NCI-H1092 treated with DMSO at 0.1 percent for 48 hours (cell line): ENCODE results near the gene SEMA4C.
"Not testable (repeated sequence)": the region's sequence is repeated elsewhere in the genome, so short reads cannot be mapped to it uniquely, and the experiment has no call there.

ENCODE experiments used
- DNase-seq: peaks from one replicate; lab custom pipeline; 2025; lab: John Stamatoyannopoulos, UW

Gene SEMA4C

DNA sequence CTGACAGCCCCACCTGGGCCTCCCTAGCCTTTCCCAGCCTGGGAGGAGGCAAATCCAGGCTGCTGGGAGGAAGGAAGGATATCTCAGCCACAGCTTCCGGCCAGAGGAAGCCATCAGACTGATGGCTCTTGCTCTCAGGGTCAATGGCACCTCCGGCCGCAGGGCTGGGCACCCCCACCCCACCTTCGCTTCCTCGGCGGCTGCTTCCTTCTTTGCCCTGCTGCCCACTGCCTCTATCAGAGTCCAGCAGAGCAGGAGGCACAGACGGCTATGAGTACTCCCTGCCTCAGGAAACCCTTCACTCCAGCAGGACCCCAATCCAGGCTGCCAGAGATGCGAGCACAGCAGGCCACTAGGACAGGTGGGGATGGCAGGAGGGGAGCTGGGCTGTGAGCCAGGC, 3.3 kb downstream of the SEMA4C start:
- DNase-seq = no peak

DNA sequence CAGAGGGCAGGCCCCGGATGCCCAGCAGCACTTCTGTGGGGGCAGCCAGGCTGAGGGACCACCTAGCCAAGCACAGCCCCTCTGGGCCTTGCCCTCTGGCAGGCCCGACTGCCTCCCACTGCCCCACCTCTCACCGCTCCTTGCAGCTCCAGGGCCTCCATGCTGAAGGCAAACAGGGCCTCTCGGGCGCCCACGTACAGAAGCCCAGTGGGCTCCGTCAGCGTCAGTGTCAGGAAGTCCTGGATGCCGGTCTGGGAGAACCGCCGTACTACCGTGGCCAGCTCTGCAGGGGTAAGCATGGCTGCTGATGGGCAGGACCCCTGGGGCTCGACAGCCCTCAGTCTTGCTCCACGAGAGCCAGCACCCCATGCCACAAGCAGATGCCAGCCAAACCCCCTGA, 3.7 kb downstream of the SEMA4C start:
- no peak for DNase-seq

DNA sequence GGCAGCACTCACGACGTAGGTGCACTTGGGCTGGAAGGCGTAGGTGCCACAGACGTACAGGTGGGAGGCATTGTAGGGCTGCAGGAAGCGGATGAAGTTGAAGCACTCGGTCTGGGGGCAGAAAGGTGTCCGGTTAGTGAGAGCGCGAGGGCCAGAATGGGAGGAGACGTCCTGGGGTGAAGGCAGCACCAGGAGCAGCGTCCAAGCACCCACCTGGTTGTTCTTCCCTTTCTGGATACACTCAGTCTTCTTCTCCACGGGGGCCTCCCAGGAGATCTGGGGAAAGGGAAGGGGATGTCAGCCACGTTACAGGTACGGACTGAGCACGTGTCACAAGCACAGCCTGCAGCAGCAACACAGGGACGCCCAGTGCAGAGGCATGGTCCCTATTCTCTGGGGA, 4.2 kb downstream of the SEMA4C start:
- no peak for DNase-seq

DNA sequence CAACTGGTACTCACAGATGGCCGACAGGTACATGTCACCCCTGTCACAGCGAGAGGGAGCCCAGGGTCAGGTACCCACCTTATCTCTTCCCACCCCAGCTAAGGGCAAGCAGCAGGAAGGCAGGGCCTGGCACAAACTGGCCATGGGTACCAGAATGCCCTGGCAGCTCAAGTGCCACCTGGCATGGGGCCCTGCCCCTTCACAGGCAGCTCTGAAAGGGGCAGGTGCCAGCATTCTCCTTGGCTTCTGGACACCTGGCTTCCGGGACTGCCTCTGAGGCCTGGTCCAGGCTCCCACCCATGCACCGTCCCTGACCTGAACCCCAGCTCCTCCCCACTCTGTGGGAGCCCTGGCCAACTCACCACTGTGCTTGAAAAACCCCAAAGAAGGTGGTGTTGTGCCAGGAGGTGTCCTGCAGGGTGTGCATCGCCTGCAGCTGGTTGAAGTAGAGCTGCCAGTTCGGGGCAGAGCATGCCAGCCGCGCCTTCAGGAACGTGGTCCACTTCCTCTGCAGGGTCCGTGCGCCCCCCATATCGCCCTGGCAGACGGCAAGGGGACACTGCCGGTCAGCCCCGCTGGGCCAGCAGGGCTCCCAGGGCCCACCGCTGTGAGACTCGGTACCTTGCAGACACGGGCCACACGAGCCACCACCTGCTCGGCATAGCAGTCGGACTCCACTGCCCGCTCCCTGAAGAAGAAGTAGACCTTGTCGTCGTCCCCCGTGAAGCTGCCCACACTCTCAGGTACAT, 5.4 kb downstream of the SEMA4C start:
- DNase-seq = no peak

DNA sequence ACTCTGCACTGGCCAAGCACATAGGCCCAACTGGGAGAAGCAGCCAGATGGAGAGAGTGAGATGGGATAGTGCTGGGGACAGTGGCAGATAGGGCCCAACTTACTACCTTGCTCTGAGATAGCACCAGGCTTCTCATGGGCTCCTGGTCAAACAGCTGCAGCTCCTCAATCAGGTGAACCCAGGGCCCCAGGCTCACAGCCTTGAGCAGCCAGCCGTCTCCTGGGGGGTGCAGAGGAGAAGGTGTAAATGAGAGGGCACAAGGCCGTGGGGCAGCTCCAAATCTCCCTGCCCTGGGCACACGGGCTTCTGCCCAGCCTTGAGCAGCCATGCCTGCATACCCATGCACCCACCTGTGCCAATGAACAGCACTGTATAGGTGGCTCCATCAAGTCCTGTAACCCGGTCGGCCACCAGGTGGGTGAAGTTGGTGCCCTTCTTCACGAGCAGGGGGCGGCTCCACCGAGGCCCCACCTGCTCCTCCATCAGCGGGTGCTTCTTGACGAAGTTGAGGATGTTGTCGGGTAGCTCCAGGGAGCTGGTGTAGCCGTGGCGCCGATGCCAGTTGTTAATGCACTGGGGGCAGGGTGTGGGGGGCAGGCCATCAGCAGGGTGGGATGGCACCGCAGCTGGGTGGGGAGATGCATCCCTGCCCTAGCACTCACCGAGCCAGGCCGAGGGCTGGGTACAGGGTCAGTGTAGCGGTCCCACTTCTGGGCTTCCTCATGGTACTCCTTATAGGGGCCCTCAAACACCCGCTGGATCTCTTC, 6.1 kb downstream of the SEMA4C start:
- no peak for DNase-seq

DNA sequence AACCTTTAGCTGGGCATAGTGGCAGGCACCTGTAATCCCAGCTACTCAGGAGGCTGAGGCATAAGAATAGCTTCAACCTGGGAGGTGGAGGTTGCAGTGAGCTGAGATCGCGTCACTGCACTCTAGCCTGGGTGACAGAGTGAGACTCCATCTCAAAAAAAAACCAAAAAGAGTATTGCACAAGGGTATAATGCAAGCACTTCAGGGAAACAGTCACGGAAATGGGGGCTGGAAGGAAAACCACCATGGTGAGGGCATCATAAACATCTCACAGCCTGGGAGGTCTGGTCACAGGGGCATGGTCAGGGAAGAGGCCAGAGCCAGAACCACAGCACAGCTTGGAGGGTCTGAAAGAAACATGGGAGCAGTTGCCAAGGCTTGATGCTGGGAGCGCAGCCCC, 6.8 kb downstream of the SEMA4C start:
- not testable (repeated sequence) for DNase-seq

DNA sequence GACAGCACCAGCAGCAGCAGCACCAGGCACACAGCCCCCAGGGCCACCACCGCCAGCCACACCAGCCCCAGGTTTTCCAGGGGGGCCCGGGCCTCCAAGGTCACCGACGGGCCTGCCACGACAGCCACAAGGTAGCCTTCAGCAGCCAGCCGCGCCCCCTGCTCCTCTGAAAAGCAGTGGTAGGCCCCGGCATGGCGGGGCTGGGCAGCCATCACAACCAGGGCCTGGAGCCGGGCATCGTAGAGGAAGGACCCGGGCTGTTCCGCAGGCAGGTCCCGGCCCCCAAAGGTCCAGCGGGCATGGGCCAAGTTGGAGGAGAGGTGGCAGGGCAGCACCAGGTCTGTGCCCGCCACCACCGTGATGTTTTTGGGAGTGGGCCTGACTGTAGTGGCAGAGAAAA, 8.8 kb downstream of the SEMA4C start:
- no peak for DNase-seq

DNA sequence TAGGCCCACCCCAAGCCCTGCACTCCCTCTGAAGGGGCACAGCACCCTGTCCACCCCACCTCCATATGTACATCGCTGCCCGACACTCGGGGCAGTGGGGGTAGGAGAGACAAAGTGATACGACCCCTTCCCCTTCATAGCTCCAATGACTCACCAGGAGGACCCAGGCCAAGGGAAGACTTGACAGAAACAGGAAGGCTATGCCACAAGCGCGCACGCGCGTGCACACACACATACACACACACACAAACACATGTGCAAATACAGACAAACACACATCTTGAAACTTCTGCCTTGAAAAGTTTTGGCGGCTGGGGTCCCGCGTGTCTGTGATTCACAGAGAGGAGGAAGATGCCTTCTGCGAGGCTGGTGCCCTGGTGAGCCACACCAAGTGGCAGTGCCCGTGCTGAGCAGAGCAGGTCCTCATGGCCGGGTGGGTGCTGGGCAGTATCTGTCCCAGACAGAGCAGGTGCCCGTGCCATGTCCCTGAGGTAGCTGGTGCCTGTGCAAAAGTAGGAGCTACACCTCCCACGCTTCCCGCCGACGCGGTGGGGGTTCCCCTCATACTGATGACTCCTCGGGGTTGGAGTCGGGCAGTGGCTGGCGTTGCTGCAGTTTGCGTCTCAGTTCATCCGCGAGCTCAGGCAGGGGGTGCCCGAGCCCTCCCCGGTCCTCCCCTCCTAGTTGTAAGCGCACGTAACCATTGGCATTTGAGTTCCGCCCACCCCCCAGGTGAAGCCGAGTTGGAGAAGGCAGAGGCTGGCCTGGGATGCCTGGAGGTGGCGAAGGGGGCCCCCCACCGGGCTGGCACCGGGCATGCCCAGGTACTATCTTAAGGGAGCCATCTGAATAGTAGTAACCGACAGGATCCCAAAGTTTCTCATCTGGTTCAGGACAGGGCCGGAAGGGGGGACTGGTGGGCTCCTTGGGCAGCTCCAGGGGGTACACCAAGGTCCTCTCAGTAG, 9.5 kb downstream of the SEMA4C start:
- no peak for DNase-seq

DNA sequence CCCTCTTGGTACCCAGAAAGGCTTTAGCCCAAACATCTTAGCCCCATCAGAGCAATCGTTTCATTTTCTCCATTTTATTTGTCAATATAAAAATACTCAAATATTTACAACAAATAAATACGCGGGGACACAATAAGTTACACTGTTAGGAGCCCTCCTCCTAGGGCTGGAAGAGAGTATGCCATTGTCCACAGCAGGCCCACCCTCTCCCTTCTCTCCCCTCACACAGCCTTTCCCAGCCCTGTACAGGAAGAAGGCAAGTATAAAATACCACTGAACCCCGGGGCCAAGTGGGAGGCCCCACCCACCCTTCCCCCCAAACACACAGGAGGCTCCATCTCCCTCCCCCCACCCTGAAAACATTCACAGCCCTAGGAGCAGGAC, 10.2 kb downstream of the SEMA4C start:
- no peak for DNase-seq

DNA sequence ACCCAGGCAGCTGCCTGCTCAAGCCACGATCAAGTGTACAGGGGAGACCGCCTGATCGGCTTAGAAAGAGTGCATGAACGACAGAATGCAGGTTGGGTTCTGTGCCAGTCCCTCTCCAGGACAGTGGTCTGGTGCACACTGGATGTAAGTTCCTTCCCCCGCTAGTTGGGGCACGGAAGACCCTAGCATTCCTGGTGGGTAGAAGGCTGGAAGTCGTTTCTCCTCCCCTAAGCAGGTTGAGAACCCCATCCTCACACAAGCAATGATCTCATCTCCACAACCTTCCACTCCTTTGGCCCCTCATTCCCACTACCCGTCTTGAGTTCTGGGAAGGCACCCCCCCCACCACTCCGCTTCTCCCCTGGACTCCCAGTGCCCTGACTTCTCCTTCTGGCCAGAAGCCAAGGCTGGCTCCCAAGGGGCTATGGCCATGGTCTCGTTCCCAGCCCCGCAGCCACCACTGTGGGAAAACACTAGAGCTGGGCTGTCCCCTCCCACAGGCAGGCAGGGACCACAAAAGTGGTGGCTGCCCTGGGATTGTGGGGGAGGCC, 10.7 kb downstream of the SEMA4C start:
- DNase-seq = no peak

DNA sequence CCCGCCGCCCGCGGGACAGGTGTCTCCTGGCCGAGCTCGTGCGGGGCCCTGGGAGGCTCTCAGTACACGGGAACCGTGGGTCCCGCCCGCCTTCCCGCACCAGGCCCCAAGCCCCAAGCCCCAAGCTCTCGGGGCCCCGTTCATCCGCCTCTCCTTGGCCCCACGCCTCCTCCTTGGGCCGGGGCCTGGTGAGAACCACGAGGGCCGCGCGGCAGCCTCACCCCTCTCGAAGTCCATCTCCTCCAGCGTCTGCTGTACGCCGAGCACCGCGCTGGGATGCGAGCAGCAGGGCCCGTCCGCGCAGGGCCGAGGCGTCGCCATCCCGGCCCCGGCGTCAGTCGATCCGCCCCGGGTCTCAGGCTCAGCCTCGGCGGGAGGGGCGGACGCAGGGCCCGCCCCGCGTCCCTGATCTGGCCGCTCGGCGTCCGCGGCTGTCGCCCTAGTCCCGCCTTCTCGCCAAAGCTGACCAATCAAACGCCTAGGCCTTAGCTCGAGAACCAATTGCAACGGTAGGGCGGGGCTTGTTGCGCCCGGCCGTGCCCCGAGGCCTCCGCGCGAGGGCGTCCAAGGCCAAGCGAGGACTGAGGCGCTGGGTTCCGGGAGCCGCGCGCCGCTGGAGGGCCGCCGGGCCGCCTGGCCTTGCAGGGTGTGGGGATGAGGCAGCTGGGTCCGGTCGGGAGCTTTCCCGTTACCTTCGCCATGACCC, 12.1 kb downstream of the SEMA4C start, which contains the start of gene ANKRD39:
Gene ANKRD39, minus strand, starts transcription at position 350 of the 706 bp plus-strand sequence. Its CDS starts 29 bp downstream, at position 321.
- DNase-seq = peak; percentile 96

DNA sequence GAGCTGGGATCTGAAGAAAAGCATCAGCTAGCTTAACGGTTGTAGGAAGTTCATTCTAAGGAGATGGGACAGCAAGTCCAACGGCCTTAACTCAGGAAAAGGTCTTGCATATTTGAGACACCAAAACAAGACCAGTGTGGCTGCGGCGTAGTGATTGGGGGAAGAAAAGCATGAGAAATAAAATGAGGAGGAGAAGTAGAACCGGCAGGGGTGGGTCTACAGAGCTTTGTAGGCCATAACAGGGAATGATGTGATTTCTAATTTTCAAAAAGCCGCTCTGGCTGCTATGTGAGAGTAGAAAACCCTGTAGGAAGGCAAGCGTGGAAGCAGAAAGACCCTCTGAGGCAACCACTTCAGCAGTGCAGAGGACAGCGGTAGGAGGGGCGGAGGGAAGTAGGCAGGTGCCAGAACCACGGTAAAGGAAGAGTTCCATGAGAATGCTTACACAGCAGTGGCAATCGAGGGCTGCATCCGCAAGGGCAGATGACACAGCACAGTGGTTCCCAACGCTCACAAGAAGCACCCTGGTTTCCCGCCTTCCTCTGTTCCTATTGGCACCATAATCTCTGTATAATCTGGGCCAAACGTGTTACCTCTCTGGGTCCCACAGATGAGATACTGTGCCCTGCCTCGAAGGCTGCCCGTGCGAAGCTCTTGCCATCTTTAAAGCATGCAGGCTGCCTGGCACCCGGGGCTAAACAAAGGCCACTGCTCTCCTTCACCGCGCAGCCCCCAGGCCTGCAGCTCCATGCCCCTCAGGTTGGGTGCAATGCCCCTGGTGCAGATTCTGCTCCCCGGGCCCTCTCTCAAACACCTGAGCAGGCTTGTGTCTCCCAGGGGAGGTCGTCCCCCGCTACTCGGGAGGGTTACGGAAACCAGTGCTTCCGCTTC, 12.9 kb downstream of the SEMA4C start:
- peak; percentile 28 for DNase-seq

DNA sequence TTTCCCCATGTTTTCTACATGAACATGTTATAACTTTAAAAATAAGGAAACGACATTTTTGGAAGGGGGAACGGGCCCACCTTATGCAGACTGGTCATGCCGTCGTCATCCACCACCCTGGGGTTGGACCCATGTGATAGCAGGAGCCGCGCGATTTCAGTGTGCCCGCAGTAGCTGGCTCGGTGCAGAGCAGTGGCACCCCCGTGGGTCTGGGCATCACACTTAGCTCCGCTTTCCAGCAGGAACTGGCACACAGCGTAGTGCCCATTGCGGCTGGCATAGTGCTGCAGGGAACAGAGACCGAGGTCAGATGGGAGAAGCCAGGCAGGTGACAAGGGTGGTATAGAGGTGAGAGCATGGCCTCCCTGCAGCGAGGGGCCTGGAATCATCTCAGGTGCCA, 16.6 kb downstream of the SEMA4C start:
- no peak for DNase-seq

DNA sequence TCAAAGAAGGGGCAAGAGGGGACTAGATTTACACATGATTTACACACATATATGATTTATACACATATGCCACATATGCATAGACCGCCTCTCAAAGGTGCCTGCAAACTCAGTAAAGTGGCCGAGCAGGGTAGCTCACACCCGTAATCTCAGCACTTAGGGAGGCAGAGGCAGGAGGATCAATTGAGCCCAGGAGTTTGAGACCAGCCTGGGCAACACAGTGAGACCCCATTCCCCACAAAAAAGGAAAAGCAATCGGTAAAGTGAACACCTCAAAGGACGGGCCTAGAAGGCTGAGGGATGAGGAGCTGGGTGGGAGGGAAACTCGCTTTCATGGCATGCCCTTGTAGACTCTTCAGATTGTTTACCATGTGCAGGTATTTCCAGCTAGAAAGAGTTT, 17.2 kb downstream of the SEMA4C start:
- DNase-seq = no peak

DNA sequence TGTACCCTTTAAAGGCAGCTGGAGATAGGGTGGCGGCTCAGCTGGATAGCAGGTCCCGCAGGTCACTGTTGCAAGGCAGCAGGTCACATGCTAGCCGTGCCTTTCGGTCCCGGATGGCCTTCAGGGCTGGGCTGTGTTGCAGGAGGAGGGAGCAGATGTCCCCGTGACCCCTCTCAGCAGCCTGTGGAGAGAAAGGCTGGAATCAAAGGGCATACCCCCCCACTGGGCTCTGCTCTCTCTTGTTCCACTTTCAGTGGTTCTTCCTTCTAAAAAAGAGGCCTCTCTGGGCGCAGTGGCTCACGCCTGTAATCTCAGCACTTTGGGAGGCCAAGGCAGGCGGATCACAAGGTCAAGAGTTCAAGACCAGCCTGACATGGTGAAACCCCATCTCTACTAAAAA, 21.6 kb downstream of the SEMA4C start:
- DNase-seq = no peak

DNA sequence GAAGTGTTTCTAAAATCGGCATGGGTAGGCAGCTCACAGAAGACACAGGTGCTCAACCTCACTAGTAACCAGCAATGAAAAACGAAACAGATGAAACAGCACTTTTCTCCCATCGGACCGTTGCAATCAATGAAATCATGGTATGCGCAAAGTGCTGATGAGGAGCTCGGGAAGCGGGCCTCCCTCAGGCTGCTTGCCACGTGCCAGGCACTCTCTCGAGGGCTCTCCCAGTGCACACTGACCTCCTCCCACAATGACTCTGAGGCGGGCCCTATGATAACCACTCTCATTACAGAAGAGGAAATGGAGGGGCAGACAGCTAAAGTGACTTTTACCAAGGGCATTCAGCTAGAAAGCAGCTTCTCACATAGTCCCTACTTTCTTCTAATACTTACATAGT, 22.3 kb downstream of the SEMA4C start:
- DNase-seq = no peak

DNA sequence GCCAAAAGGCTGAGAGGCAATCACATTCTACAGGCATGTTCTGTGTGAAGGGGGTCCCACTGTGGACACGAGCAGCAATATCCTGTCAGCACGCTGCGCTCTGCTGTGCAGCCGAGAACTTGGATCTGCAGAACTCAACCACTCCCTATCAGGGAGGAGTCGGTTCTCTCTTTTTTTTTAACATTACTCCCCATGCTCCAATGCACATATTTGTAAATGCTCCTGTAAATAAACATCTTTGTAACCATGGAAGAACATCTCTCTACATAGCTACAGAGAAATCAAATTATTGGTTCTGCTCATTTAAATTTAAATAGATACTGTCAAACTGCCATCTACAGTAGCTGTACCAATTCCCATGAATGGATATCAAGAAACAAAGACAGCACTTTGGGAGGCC, 23.1 kb downstream of the SEMA4C start:
- DNase-seq = no peak

DNA sequence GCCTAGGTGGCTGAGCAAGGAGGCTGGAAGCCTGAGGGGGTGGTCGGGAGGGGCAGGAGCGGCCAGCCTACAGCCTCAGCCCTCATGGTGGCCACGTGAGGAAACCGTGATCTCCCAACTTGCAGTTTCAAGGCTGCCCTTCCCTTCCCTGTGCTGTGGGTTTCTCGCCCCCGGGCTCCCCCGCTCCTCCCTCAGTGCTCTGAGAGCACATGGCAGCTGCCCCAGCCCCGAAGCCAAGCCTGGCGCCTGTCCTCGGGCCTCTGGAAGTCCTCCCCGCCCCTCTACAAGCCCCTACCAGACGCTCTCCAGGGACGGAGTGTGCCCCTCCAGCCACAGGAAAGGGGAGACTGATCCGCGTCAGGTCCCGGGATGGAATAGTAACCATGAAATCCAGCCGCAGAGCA, 25.5 kb downstream of the SEMA4C start:
- DNase-seq = no peak

DNA sequence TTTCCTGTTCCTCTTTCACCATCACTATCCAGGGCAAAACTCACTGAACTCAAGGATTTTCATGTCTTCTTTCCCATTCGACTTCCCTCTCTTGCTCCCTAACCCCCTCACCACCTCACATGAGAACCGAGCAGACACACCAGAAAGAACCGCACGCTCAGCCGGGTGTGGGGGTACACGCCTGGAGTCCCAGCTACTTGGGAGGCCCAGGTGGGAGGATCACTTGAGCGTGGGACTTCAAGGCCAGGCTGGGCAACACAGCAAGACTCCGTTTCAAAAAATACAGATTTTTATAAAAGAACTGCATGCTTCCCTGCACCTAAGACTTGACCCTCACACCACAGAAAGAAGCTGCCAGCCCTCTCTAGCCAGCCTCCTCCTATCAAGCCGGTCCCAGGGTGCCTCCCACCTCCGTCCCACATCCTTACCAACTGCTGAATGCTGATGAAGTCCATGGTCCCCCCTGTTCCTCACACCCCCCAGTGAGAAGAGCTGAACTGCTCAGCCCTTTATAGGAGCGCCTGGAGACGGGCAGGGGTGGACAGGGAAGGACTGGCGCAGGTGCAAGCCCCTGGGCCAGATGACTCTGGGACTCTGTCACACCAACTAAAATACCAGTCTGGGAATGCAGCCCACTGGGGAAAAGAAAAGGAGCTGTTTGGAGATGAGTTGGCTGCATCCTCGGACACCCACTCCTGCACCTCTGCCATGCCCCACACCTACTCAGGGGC, 26.2 kb downstream of the SEMA4C start, which contains the start of gene ANKRD23:
Gene ANKRD23, minus strand, starts transcription at position 484 of the 731 bp plus-strand sequence. Its CDS starts 29 bp downstream, at position 455.
- DNase-seq = no peak

DNA sequence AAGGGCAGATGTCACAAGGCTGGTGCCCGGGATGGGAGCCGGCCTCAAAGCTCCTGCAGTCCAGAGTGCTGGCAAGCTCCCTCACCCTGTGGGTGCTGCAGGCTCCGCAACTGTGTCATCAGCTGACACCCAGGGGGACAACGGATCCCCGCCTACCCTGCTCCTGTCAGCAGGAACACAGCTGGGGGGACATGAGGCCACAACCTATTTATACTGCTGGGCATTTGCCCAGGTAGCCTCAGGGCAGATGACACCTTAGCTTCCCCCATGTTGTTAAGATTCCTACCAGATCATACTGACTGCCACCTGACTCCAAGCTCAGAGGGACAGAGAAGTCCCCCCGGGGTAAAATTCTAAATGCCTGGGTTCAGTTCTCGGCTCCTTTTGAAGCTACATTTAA, 27.3 kb downstream of the SEMA4C start:
- no peak for DNase-seq
